Prostate gland (tissue), 2 donors: ENCODE measurements around the gene CDH1.

ENCODE experiments used
- CTCF ChIP-seq, 4 experiments: fragments of 200-600 bp in 2 of 4; fragments of 450-650 bp in 2 of 4; sonication (generic) in 2 of 4; IDR thresholded peaks; 1 replicate in 3 of 4; 2 replicates in 1 of 4; pipeline ENCODE4 v1.5.1; 2016 to 2019; ENCODE audit warnings: antibody characterized with exemption in 4 of 4, mild to moderate bottlenecking in 2 of 4, moderate library complexity in 2 of 4
- POLR2A ChIP-seq: fragments of 450-650 bp; IDR thresholded peaks from one replicate; pipeline ENCODE4 v1.6.1; 2016; ENCODE audit warnings: antibody characterized with exemption, mild to moderate bottlenecking
- POLR2AphosphoS5 ChIP-seq: sonication (generic); formaldehyde crosslinking; IDR thresholded peaks from one replicate; pipeline ENCODE4 v1.6.1; 2017; ENCODE audit warnings: antibody characterized with exemption

GRCh38 chr16:68756239-68756915 lies 19.3 kb downstream of the CDH1 start:
- TF ChIP-seq POLR2A, result no peak
- TF ChIP-seq CTCF (IDR thresholded peaks at IDR 0.05), result no peak
- peak; percentile 48 for TF ChIP-seq POLR2AphosphoS5
